HFF-Myc (cell line): Measurements from ENCODE around the gene DCPS.
"Not testable (repeated sequence)": the region's sequence is repeated elsewhere in the genome, so short reads cannot be mapped to it uniquely, and the experiment has no call there.

ENCODE experiments used
- DNase-seq: peaks from one replicate; pipeline ENCODE4 v3.0.0-alpha.2; 2011; ENCODE audit warnings: low read depth; ENCODE audit errors: extremely low read depth
- H3K4me3 ChIP-seq: replicated peaks from 2 replicates; pipeline ENCODE4 v1.5.1; 2011; ENCODE audit warnings: low read depth, mild to moderate bottlenecking, control low read depth, low read length
- CTCF ChIP-seq: IDR thresholded peaks from 2 replicates; pipeline ENCODE4 v1.5.1; 2012; ENCODE audit warnings: mild to moderate bottlenecking, low read depth, low read length, control low read depth; ENCODE audit errors: missing control alignments

The DCPS gene, protein sequence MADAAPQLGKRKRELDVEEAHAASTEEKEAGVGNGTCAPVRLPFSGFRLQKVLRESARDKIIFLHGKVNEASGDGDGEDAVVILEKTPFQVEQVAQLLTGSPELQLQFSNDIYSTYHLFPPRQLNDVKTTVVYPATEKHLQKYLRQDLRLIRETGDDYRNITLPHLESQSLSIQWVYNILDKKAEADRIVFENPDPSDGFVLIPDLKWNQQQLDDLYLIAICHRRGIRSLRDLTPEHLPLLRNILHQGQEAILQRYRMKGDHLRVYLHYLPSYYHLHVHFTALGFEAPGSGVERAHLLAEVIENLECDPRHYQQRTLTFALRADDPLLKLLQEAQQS

DNA sequence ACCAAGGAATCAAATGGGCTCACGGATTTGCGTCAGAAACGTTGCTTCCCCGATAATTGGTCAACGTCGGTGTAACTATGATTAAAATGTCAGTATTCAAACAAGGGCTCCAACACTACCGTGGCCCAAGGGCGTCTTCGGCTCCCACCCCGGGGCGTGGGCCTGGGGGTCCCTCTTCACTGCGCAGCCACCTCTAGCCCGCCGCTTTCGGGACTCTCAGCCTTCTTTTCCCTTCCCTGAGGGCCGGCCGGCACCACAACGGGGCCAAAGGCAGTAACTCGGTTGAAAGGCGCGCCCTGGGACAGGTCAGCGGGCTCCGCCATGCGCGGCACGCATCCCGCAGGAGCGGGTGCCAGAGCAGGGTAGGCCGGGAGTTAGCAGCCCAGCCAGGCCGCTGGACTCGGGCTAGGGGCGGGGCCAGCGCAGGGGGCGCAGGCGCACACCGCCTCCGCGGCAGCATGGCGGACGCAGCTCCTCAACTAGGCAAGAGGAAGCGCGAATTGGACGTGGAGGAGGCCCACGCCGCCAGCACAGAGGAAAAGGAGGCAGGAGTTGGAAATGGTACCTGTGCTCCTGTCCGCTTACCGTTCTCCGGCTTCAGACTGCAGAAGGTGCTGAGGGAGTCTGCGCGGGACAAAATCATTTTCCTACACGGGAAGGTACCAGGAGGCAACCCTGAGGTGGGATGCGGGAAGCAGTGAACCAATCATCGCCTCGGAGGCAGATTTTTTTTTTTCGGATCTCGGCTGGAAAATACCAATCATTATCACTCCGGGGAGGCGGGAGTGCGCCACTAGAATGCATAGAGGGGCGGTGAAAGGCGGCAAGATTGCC lies at the start of gene DCPS:
Gene DCPS (plus strand): TSS at position 438 of the 834 bp plus-strand sequence. CDS start 21 bp downstream, at position 459.
- no peak for TF ChIP-seq CTCF
- peak; percentile 68 for DNase-seq

DNA sequence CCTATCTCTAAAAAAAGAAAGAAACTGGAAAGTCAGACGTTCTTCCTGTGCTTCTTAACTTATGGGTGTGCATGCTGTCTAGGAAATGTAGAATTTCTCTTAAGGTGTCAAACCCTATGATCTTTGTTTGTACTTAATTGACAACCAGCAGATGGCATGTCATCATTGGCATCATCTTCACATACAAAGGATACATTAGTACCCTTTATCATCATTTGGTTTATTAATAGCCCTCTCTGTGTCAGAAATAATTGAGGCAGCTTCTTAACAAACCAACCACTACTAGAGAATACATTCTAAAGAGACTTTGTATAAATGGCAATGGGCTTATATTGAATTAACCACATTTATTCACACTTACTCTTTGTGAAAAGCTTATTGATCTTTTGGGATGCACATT lies 49.0 kb upstream of the DCPS start:
- no peak overlapping the region for H3K4me3 ChIP-seq
- DNase-seq: no peak
- no peak for TF ChIP-seq CTCF

More for the DNA sequence above, at the start of gene DCPS:
- peak within 1 kb of the TSS; percentile 78 for H3K4me3 ChIP-seq

DNA sequence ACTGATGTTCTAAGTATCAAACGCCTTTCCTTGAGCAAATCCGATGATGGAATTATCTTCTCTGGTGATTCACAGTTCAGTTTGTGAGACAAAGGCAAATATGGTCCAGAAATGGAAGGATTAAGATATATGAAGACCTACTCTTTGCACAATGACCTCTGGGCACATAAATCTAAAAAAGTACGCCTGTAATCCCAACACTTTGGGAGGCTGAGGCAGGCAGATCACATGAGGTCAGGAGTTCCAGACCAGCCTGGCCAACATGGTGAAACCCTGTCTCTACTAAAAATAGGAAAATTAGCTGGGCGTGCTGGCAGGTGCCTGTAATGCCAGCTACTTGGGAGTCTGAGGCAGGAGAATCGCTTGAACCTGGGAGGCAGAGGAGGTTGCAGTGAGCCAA lies 48.4 kb upstream of the DCPS start:
- not testable (repeated sequence) for DNase-seq, H3K4me3 ChIP-seq

GRCh38 chr11:126256216-126256615 lies 47.6 kb upstream of the DCPS start:
- H3K4me3 ChIP-seq: no peak overlapping the region
- DNase-seq: no peak
- TF ChIP-seq CTCF: no peak

- H3K4me3 ChIP-seq: no peak overlapping the region
- no peak for DNase-seq
- TF ChIP-seq CTCF: no peak
Observed at GRCh38 chr11:126257144-126257543, 46.7 kb upstream of the DCPS start.

DNA sequence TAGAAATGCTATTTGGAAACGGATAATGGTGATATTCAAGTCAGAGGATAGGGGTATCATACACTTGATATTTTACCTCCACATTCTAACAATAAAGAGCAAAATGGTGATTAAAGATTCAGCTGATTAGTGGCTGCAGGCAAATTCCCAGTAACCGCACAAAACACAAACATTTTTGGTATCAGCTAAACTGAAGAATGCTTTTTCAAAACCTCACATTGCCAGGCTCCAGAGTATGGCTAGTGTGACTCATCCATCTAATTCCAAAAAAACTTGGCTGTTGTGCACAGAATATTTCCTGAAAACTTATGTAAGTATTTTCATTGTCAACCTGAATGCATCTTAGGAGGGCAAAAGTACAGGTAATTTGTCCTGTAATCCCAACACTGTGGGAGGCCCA lies 46.1 kb upstream of the DCPS start:
- DNase-seq: no peak
- no peak for TF ChIP-seq CTCF
- H3K4me3 ChIP-seq: no peak overlapping the region

GRCh38 chr11:126262216-126262615 lies 41.6 kb upstream of the DCPS start:
- no peak overlapping the region for H3K4me3 ChIP-seq
- TF ChIP-seq CTCF: no peak
- DNase-seq: no peak
